Measurements from ENCODE around the gene MSRB2. TPM values are rescaled to one million over a fixed set of nuclear protein-coding genes. Genes with fewer than 3 reads are reported as not detected.

Gene MSRB2
- total RNA-seq, 2 donors from 2014 or later: 29.2 to 43.2 TPM

DNA sequence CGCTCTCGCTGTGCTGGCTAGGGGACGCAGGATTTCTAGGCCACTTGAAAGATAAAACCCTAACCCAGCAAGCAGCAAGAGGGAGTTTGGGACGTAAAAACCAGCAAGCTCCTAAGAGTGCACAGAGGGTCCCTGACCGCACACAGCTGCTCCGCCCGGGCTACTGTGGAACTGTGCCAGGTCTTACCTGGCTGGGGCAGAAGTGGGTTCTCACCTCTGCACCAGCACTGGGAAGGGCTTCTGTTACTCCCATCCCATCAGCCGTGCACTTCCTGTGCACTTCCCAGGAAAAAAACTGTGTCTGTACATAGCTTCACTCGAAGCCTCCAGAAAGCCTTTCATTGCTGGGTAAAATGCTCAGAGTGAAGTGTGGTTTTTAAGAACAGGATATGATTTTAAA lies 50.9 kb downstream of the MSRB2 start:
- TF ChIP-seq, protein P1, sequence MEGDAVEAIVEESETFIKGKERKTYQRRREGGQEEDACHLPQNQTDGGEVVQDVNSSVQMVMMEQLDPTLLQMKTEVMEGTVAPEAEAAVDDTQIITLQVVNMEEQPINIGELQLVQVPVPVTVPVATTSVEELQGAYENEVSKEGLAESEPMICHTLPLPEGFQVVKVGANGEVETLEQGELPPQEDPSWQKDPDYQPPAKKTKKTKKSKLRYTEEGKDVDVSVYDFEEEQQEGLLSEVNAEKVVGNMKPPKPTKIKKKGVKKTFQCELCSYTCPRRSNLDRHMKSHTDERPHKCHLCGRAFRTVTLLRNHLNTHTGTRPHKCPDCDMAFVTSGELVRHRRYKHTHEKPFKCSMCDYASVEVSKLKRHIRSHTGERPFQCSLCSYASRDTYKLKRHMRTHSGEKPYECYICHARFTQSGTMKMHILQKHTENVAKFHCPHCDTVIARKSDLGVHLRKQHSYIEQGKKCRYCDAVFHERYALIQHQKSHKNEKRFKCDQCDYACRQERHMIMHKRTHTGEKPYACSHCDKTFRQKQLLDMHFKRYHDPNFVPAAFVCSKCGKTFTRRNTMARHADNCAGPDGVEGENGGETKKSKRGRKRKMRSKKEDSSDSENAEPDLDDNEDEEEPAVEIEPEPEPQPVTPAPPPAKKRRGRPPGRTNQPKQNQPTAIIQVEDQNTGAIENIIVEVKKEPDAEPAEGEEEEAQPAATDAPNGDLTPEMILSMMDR (IDR thresholded peaks at IDR 0.05): no peak
- intact Hi-C loops (cut with DNase I): no loop called here

DNA sequence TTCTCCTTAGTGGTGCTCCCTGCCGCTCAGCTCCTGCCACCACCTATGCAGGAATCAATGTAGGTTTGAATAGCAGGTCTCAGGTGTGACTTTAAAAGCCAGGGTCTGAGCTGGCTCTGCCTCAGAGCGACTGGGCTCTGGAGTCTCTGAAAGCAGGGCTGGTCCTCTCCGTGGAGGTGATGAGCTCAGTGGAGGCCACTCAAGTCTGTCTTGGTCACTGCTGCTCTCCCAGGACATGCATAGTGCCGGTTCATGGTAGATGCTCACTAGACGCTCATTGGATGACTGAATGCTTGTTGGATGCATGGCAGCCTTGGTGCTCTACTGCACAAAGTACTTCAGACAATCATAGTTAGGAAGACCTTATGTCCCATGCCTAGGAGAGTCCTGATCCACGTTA lies 51.7 kb downstream of the MSRB2 start:
- H3K9me3 ChIP-seq: no peaks in the 10 kb centered on the region
- no peaks in the 10 kb centered on the region for H3K27me3 ChIP-seq
- intact Hi-C loops (cut with DNase I): no loop called here
- H3K27ac ChIP-seq: no peak overlapping the region
- no peak overlapping the region for H3K9ac ChIP-seq (ENCODE audit: low read depth in 2 of 2, low read length in 2 of 2)
- DNase-seq: no peak
- no peak overlapping the region for H3K4me3 ChIP-seq
- no peaks in the 10 kb centered on the region for H3K4me1 ChIP-seq
- TF ChIP-seq, protein P1 (IDR thresholded peaks at IDR 0.05): no peak
- H3K36me3 ChIP-seq: no peaks in the 10 kb centered on the region

More for the DNA sequence above, 50.9 kb downstream of the MSRB2 start:
- Histone ChIP-seq H3K4me1 (no peaks in the 10 kb centered on the region), H3K36me3 (no peaks in the 10 kb centered on the region), H3K9me3 (no peaks in the 10 kb centered on the region), H3K9ac (ENCODE audit: low read depth in 2 of 2, low read length in 2 of 2) (no peak overlapping the region), H3K4me3 (no peak overlapping the region), H3K27me3 (no peaks in the 10 kb centered on the region), H3K27ac (no peak overlapping the region)
- DNase-seq: no peak

DNA sequence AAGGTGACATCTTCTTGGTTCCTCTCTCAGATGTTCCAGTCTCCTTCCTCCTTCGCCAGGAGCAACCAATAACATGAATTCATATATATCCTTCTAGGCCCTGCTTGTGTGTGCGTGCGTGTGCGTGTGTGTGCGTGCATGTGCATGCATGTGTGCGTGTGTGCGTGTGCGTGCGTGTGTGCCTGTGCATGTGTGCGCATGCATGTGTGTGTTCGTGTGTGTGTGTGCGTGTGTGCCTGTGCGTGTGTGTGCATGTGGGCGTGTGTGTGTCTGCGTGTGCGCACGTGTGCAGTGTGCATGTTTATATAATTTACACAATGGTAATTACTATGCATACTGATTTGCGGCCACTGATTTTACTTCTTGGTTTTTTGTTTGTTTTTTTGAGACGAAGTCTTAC lies 52.8 kb downstream of the MSRB2 start:
- Histone ChIP-seq H3K27me3 (no peaks in the 10 kb centered on the region), H3K27ac (no peak overlapping the region), H3K4me3 (no peak overlapping the region), H3K9me3 (no peaks in the 10 kb centered on the region), H3K9ac (ENCODE audit: low read depth in 2 of 2, low read length in 2 of 2) (no peak overlapping the region), H3K36me3 (no peaks in the 10 kb centered on the region), H3K4me1 (no peaks in the 10 kb centered on the region)
- DNase-seq: no peak
- TF ChIP-seq, protein P1 (IDR thresholded peaks at IDR 0.05): no peak
- intact Hi-C loops (cut with DNase I): no loop called here

DNA sequence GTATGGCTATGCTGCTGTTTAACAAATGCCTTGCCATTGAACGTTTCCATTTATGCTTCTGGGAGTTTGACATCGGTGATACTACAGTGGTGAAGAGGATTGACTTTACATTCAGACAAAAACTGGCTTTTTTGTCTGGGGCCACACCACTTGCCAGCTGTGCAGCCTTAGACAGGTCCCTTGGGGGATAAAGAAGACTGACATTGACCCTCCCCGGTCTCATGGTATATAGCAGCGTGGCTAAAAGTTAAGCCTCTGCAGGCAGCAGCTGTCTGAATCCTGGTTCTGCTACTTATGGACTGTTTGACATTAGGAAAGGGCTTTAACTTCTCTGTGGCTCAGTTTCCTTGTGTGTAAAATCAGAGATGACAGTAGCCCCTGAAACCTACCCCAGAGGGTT lies 54.7 kb downstream of the MSRB2 start:
- no peaks in the 10 kb centered on the region for H3K27me3 ChIP-seq
- no peak overlapping the region for H3K4me3 ChIP-seq
- H3K36me3 ChIP-seq: no peaks in the 10 kb centered on the region
- no peak overlapping the region for H3K27ac ChIP-seq
- TF ChIP-seq, protein P1 (IDR thresholded peaks at IDR 0.05): no peak
- no peaks in the 10 kb centered on the region for H3K9me3 ChIP-seq
- no peak for DNase-seq
- intact Hi-C loops (cut with DNase I): no loop called here
- no peaks in the 10 kb centered on the region for H3K4me1 ChIP-seq
- H3K9ac ChIP-seq (ENCODE audit: low read depth in 2 of 2, low read length in 2 of 2): no peak overlapping the region

DNA sequence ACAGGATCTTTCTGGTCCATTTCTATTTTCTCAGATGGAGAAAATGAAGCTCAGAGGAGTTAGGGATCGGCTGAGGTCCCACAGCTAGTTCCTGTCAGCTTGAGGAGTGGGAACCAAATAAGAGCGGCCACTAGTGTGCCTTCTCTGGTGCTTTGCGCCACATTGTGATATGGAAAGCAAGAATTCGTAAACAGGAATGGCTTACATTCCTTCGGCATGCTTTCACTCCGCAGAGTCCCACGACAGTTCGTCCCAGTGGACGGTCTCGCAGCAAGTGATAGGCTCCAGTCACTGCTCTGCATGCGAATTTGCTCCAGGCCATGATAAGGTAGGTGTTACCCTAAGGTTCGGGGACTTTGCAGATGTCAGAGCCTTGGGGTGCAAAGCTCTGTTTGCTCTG lies 55.2 kb downstream of the MSRB2 start:
- Histone ChIP-seq H3K9ac (ENCODE audit: low read depth in 2 of 2, low read length in 2 of 2) (no peak overlapping the region), H3K27ac (no peak overlapping the region), H3K27me3 (no peaks in the 10 kb centered on the region), H3K9me3 (no peaks in the 10 kb centered on the region), H3K4me3 (no peak overlapping the region), H3K36me3 (no peaks in the 10 kb centered on the region), H3K4me1 (no peaks in the 10 kb centered on the region)
- intact Hi-C loops (cut with DNase I): no loop called here
- DNase-seq: no peak
- TF ChIP-seq, protein P1 (IDR thresholded peaks at IDR 0.05): no peak

DNA sequence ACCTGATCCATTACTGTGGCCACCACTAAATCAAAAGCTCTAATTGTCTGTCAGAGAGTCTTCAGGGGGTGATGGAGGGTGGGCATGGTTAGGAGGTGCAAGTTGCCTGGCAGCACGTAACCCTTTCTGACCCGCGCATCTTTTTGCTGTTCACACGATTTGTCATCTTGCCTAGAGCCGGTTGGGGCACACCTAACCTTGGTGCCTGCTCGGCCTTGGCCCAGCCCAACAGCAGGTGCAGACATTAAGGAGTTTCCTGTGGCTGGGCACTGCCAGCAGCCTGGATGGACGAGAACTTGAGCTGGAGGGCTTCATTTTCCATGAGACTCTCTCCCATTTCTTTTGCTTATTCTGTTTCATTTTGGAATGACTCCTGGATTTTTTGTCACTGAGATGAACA lies 55.7 kb downstream of the MSRB2 start:
- Histone ChIP-seq H3K9ac (ENCODE audit: low read depth in 2 of 2, low read length in 2 of 2) (no peak overlapping the region), H3K27ac (no peak overlapping the region), H3K4me3 (no peak overlapping the region), H3K9me3 (no peaks in the 10 kb centered on the region), H3K27me3 (no peaks in the 10 kb centered on the region), H3K36me3 (no peaks in the 10 kb centered on the region), H3K4me1 (no peaks in the 10 kb centered on the region)
- TF ChIP-seq, protein P1 (IDR thresholded peaks at IDR 0.05): no peak
- DNase-seq: no peak
- intact Hi-C loops (cut with DNase I): no loop called here
